Subcutaneous adipose tissue (tissue), 4 donors: ENCODE data around the gene ERICH3. TPM values are rescaled to one million over a fixed set of nuclear protein-coding genes. Genes with fewer than 3 reads are reported as not detected.

Experiments
- total RNA-seq, 4 donors: library from RNA; depleted of rRNA; stranded (reverse); fragments of >200 nt; gene quantifications; one replicate each; pipeline ENCODE4 v1.1.0, GENCODE V29; 2016
- TF ChIP-seq, protein P1 (sequence below): fragments of 450-650 bp; IDR thresholded peaks from one replicate; pipeline ENCODE4 v1.5.1; 2016; ENCODE audit warnings: low read depth, mild to moderate bottlenecking, control low read depth, antibody characterized with exemption, moderate library complexity

The ERICH3 gene
- total RNA-seq, 4 donors from 2014 or later = not detected

DNA sequence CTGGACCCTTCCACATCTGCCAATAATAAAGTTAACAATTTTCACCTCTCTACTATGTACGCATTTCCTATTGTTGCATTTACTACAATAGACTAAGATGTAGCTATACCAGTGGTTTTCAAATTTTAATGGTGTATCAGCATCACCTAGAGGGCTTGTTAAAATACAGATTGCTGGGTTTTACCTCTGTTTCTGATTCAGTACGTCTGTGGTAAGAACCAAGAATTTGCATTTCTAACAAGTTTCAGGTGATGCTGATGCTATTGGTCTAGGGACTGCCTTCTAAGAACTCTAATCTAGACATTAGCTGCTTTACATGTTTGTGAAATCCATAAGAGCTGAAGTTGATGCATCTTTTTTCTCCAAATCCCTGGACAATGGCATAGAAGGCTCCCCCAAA lies 59.7 kb downstream of the ERICH3 start:
- TF ChIP-seq, protein P1, sequence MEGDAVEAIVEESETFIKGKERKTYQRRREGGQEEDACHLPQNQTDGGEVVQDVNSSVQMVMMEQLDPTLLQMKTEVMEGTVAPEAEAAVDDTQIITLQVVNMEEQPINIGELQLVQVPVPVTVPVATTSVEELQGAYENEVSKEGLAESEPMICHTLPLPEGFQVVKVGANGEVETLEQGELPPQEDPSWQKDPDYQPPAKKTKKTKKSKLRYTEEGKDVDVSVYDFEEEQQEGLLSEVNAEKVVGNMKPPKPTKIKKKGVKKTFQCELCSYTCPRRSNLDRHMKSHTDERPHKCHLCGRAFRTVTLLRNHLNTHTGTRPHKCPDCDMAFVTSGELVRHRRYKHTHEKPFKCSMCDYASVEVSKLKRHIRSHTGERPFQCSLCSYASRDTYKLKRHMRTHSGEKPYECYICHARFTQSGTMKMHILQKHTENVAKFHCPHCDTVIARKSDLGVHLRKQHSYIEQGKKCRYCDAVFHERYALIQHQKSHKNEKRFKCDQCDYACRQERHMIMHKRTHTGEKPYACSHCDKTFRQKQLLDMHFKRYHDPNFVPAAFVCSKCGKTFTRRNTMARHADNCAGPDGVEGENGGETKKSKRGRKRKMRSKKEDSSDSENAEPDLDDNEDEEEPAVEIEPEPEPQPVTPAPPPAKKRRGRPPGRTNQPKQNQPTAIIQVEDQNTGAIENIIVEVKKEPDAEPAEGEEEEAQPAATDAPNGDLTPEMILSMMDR = no peak

DNA sequence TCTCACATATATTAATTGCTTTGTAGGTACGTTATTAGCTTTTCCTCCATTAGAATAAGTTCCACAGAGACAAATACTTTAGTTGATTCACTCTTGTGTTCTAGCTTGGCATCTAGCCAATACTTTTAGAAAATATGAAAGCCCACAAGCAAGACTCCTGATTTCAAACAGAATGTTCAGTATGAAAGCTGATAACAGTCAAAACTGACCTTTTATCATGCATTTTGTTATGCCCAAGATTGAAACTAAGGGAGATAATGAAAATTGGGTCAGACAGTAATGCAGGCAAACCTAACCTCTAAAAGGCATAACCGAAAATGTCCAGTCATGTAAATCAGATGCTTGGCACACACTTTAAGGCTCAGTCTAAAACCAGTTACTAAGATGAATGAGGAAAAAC lies 61.7 kb downstream of the ERICH3 start:
- TF ChIP-seq, protein P1 = no peak

DNA sequence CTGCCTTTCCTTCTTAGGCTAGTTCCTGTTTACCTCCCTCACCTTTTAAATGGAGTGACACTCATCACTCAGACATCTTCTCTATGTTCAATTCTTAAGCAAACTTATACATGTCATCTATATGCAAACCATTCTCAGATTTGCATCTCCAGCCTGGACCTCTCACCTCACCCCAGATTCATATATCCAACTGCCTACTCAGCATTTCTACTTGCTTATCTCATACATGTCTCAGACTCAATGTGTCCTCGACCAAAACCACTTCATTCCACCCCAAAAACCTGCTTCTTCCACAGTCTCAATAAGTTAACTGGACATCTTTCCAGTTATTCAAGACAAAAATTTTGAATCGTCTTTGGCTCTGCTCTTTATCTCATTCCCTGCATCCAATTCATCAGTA lies 62.6 kb downstream of the ERICH3 start:
- TF ChIP-seq, protein P1 = no peak

DNA sequence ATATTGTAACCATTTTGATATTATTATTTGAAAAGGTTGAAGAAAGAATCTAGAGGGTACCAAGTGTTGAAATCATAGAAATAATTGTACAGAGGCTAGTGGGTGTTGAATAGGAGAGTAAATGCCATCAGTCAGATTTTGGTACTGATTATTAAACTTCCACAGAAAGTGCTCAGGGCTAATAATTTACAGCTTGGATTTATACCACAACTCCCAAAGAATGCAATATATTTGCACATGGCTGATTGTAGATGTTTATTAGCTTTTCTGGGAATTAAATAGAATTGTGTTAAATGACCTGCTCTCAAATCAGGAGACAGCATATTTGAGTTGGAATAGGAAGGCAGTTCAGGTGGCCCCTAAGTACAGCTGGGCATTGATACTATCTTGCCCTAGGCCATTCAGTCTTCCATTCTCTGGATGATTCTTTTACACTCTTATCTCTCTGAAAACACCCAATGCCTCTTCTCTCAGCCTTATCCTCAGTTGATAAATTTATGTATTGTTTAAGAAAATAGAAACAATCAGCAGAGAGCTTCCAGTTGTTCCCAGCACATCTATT lies 63.7 kb downstream of the ERICH3 start:
- TF ChIP-seq, protein P1 = no peak

DNA sequence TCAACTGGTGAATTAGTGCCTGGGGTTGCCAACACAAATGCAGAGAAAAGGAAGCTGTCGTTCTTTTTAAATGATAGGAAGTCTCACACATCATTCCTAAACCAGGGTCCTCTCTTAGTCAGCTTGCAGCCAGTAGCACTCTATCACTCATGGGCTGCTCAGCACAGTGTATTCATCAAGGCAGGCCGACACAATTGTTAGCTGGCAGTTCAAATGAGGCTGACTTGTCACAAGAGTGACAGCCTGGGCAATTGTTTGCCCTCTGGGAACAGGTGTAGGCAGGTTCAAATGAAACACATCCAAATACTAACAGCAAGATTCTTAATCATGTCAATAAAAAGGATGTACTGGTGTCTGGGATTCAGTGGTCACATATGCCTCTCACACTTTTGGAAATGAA lies 76.9 kb downstream of the ERICH3 start:
- TF ChIP-seq, protein P1 = no peak

DNA sequence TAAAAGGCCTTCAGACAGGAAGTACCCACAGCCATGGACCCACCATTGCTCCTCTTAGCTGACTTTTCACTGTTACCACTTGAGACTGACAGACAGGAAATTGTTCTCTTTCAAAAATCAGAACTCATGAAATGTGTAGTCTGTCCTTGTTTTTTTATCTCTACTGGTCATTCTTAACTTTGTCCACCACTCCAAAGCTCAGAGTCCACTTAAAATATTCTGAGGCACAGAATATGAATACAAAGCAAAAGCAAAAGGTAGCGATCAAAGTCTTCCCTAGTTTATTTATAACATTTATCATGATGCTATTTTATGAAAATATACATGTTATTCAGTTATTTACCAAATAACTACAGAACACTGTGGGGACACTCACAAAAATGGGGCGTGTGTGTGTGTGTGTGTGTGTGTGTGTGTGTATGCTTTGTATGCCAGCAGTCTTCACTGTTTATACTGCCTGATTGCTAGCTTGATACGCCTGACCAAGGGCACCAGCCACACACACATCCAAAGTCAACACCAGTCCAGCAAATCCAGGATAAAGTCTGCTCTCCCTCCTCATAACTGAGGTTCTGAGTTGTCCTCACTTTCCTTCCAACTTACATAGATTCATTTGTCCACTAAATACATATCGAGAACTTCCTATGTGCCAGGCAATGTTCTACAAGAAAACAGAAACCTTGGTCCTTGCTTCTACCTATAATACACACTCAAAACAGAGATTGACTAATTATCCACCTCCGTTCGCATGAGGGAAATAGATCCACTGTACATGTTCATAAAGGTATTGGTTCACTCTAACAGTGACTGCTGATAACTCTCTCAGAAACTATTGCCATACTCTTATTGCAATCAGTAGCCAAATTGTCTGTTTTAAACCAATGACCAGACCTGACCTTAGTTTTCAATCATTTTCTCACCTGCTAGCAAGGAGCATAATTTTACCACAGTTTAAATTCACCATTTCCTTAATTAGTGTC lies 79.4 kb downstream of the ERICH3 start:
- TF ChIP-seq, protein P1 = no peak

DNA sequence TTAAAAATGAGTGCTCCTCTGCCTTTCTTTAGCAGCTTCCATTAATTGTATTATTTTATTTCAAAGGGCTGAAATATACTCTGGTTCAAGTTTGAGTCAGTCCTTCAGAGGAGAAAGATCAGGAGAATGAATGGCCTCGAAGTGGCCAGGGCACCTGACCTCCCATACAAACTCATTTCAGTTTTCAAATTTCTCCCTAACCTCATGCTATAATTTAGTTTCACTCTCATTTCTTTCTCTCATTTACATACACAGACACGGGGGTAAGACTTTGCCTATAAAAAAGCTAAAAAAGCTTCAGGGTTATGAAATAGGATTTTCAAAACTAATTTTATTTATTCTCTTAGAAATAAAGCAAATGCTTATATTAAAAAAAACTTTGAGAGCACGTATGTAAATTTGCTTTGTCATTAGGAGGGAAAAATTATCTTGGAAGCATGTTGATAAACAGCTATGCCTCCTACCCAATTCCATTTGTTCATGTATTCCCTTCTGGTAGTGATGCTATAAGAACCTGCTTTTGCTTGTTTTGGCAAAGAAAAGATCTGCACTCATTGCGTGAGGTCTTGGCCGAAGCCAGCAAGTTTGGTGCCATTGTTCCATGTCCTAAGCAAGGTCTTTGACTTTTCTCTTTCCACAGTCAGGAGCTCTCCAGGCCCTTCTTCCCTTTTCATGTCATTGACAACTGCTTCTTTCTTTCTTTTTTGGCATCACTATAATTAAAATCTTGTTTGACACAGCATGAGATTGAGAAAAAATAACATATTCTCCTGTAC lies 80.8 kb downstream of the ERICH3 start:
- TF ChIP-seq, protein P1 = no peak
